Activated CD4-positive, alpha-beta T cell treated with anti-CD3 and anti-CD28 coated beads, Interleukin-2, amount 10 ng/mL, durations not matched to agents 24 days and 14 days (primary cell): Measurements from ENCODE around the gene NBL1. TPM values are rescaled to one million over a fixed set of nuclear protein-coding genes. Genes with fewer than 3 reads are reported as not detected.
A peak's percentile ranks its signal among the peaks of the same experiment; 100 is the strongest.

ENCODE experiments used
- DNase-seq: peaks from one replicate; pipeline ENCODE4 v3.0.0; 2022
- H3K27ac Mint-ChIP-seq: one replicate; pipeline ENCODE4 v1.8.0; 2022; ENCODE audit warnings: mild to moderate bottlenecking, mixed read lengths
- H3K27me3 Mint-ChIP-seq: one replicate; pipeline ENCODE4 v1.8.0; 2022; ENCODE audit warnings: mixed read lengths
- H3K36me3 Mint-ChIP-seq: one replicate; pipeline ENCODE4 v1.8.0; 2022; ENCODE audit warnings: low read depth, mild to moderate bottlenecking, mixed read lengths
- H3K4me1 Mint-ChIP-seq: one replicate; pipeline ENCODE4 v1.8.0; 2021; ENCODE audit warnings: mixed read lengths
- H3K4me3 Mint-ChIP-seq: one replicate; pipeline ENCODE4 v1.8.0; 2022; ENCODE audit warnings: mild to moderate bottlenecking, moderate library complexity, mixed read lengths
- H3K9me3 Mint-ChIP-seq: one replicate; pipeline ENCODE4 v1.8.0; 2021; ENCODE audit warnings: mixed read lengths
- intact Hi-C: fragments of 100-400 bp; cut with micrococcal nuclease; formaldehyde crosslinking; loops from one replicate; pipeline ENCODE4 v1.15.1; 2023
- total RNA-seq: library from RNA; stranded (reverse); gene quantifications from 2 replicates; pipeline ENCODE4 v1.2.3, GENCODE V29; 2022

NBL1 gene
- total RNA-seq, 1 donor from 2014 or later: 54.1 TPM

DNA sequence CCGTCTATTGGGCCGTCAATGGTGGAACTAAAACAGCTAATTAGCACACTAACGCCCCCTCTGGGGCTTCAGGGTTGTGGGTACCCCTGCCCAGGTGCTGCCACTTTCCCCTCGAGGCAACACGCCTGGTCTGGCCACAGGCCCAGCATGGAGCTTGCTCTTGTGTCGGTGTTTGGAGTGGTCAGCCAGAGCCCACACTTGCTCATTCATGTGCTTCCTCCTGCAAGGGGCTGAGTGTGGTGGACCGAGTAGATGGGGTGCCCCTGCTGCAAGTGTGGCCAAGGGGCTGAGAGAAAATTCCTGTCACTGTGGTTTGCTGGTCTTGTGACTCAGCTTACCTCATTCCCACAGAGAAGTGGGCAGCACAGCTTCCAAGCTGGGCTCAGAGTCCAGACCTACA is 46.2 kb downstream of the NBL1 start:
- Mint-ChIP-seq H3K27ac (no peak overlapping the region), H3K9me3 (peaks cover 16% of the 10 kb centered on the region), H3K4me3 (no peak overlapping the region), H3K4me1 (peaks cover 5% of the 10 kb centered on the region), H3K27me3 (no peaks in the 10 kb centered on the region), H3K36me3 (peaks cover 22% of the 10 kb centered on the region)
- no peak for DNase-seq
- intact Hi-C loops: no loop called here

DNA sequence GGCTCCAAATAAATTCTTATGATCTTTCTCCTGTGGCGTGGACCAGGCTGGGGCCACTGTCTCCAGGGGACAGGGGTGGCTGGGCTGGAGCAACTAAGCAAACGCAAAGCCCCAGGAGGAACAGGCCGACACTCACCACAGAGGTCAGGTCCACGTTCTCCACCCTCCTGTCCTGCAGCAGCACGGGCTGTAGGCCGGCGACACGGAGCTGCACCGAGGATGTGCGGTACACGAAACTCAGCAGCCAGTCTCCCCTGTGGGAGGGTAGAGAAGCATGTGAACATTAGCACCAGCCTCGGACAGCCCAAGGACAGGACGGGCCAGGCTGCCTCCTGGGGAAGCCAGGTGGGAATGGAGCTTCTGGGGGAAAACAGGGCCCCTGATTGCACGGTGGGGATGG is 50.2 kb downstream of the NBL1 start:
- peaks cover 1% of the 10 kb centered on the region for H3K4me1 Mint-ChIP-seq
- H3K27ac Mint-ChIP-seq: no peak overlapping the region
- H3K9me3 Mint-ChIP-seq: peaks cover 13% of the 10 kb centered on the region
- H3K36me3 Mint-ChIP-seq: peaks cover 18% of the 10 kb centered on the region
- intact Hi-C loops: no loop called here
- no peak for DNase-seq
- H3K4me3 Mint-ChIP-seq: no peak overlapping the region
- no peaks in the 10 kb centered on the region for H3K27me3 Mint-ChIP-seq

DNA sequence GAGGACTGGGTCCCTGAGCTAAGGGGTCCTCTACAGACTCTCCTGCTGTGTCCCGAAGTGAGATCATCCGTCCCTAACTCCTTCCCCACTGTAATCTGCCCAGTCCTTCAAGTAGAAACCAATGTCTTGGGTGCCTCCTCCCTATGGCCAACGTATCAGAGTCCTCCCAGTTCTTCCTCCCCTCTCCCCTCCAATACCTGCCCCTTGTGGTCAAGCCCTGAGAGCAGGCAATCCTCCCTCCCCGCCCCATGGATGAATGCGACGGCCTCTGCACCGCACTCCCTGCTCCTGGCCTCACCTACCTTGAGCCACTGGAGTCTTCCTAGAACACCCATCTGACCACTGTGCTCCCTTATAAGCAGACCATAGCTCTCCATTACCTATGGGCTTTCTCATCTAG is 51.7 kb downstream of the NBL1 start:
- Mint-ChIP-seq H3K9me3 (peaks cover 6% of the 10 kb centered on the region), H3K27me3 (no peaks in the 10 kb centered on the region), H3K36me3 (peaks cover 13% of the 10 kb centered on the region), H3K4me1 (peaks cover 2% of the 10 kb centered on the region), H3K4me3 (no peak overlapping the region), H3K27ac (no peak overlapping the region)
- intact Hi-C loops: no loop called here
- DNase-seq: no peak

DNA sequence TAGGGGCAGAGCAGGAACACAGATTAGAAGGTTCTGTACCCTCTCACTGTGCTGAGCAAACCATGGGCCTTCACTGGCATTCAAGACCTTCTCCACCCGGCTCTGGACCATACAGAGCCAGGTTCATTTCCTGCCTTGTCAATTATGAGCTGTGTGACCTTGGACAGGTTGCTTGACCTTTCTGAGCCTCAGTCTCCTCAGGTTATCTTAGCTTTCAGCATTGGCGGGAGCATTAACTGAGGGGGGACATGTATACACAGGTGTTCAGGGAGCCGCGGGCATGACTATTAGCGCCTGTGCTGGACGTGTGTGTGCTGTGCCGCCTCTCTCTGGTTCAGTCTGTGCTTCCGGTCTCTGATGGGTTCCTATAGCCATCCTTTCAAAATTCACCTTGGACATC is 52.7 kb downstream of the NBL1 start:
- Mint-ChIP-seq H3K36me3 (peaks cover 7% of the 10 kb centered on the region), H3K4me3 (no peak overlapping the region), H3K4me1 (peaks cover 2% of the 10 kb centered on the region)

DNA sequence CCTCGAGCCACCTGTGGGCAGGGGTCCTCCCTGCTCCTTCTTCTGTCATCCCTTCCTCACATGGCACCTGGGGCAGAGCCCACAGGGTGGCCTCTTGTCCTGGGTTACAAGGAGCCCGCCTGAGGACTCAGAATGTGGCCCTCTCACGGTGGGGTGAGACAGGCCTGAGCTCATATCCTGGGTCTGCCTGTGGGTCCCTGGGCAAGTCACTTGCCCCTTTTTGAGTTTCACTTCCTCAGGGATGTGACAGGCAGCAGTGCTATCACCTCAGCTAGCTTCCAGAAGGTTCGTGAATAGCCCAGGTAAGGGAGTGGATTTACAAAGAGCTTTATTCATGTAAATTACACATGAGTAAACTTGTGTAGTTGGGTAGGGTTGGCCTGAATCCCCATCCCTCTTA is 54.1 kb downstream of the NBL1 start:
- no peaks in the 10 kb centered on the region for H3K9me3 Mint-ChIP-seq
- DNase-seq: no peak
- H3K27ac Mint-ChIP-seq: no peak overlapping the region
- no peak overlapping the region for H3K4me3 Mint-ChIP-seq
- no peaks in the 10 kb centered on the region for H3K27me3 Mint-ChIP-seq
- H3K4me1 Mint-ChIP-seq: peaks cover 2% of the 10 kb centered on the region
- intact Hi-C loops: no loop called here
- peaks cover 5% of the 10 kb centered on the region for H3K36me3 Mint-ChIP-seq

More for the DNA sequence above, 52.7 kb downstream of the NBL1 start:
- no peak overlapping the region for H3K27ac Mint-ChIP-seq
- no peak for DNase-seq
- H3K9me3 Mint-ChIP-seq: no peaks in the 10 kb centered on the region
- intact Hi-C loops: no loop called here
- H3K27me3 Mint-ChIP-seq: no peaks in the 10 kb centered on the region

DNA sequence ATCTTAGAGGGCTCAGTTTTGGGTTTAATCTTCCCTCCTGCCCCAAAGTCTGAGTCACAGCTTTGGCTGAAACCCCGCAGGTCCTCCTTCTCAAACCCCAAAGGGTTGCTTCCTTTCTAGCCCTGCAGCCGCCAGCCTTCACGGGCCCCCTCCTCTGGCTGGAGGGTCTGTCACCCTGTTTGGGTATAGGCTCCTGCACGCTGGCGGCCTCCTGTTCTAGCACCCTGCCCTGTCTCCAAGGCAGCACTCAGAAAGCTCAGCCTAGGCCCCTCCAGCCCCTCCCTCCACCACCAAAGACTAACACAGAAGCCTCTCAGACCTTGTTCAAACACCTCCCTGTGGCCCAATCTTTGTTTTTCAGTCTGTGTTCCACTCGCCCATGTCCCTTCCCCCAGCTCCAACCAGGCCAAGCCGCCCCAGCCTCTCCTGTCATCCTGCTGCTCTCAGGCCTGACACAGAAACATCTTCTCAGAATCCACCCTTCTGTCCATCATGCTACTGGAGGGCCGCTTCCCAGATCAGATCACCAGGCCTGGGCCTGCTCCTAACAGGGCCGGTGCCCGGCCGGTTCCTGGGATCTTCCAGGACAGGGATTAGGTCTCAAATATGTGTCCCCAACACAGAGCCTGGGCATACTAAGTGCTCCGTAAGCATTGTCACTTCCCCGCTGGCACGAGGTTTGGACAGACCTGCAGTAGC is 56.1 kb downstream of the NBL1 start:
- Mint-ChIP-seq H3K27me3 (no peaks in the 10 kb centered on the region), H3K4me1 (peaks cover 2% of the 10 kb centered on the region), H3K27ac (no peak overlapping the region), H3K4me3 (no peak overlapping the region), H3K36me3 (peaks cover 5% of the 10 kb centered on the region), H3K9me3 (no peaks in the 10 kb centered on the region)
- intact Hi-C loops: no loop called here
- DNase-seq: no peak

DNA sequence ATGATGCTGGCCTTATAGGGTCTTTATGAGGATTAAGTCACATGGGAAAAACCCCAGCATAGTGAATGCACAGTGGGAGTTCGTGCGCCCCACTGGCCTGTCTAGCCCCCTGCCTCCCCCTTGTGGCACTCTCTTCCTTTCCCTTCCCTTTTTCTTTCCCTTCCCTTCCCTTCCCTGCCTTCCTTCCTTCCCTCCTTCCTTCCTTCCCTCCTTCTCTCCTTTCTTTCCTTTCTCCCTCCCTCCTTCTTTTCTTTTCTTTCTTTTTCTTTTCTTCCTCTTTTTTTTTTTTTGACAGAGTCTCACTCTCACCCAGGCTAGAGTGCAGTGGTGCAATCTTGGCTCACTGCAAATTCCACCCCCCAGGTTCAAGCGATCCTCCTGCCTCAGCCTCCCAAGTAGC is 59.2 kb downstream of the NBL1 start:
- intact Hi-C loops: no loop called here
- Mint-ChIP-seq H3K27ac (no peak overlapping the region), H3K9me3 (no peaks in the 10 kb centered on the region), H3K4me1 (peaks cover 2% of the 10 kb centered on the region), H3K27me3 (no peaks in the 10 kb centered on the region), H3K36me3 (peaks cover 1% of the 10 kb centered on the region), H3K4me3 (no peak overlapping the region)
- no peak for DNase-seq

DNA sequence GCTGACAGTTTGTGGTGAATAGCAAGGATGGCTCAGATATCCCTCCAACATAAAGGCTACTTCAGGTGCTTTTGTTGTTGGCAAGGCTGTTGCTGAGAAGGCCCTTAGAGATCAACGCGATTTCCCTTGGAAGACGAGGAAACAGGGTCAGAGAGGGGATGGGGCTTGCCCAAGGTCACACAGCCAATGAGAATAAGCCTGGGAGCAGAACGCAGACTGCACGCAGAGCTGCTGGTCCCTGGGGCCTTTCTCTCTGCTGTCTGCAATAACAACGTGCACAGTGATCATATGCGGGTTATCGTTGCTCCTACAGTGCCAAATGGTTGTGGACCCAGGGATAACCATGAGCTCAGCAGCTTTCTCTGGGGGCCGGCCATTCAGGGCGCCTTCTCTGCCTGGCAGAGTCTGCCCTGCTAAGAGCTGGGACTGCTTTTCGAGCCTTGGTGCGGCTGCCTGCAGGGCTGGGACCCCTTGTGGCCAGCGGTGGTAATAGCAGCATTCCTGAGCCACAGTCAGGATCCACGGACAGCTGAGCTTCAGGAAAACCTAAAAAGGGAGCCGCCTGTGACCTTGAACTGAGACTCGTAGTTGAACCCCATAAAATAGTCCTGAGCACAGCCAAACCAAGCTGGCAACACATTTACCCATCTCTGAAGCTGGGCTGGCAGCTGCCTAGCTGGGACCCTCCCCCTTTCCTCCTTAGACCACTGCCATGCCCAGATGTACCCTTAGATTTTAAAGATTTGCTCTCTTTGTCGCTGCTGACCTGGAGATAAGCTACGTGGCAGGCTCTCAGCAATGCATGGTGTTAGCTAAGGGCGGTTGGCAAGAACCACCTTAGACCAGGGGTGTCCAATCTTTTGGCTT is 60.4 kb downstream of the NBL1 start:
- DNase-seq: peak; percentile 81
- Mint-ChIP-seq H3K4me1 (peaks cover 3% of the 10 kb centered on the region), H3K9me3 (no peaks in the 10 kb centered on the region), H3K27ac (no peak overlapping the region), H3K27me3 (no peaks in the 10 kb centered on the region), H3K4me3 (no peak overlapping the region), H3K36me3 (peaks cover 3% of the 10 kb centered on the region)
- intact Hi-C loops: loop anchor here (1.0 kb wide), 1 partner anchor 43 kb away; no protein-coding TSS in a partner anchor

DNA sequence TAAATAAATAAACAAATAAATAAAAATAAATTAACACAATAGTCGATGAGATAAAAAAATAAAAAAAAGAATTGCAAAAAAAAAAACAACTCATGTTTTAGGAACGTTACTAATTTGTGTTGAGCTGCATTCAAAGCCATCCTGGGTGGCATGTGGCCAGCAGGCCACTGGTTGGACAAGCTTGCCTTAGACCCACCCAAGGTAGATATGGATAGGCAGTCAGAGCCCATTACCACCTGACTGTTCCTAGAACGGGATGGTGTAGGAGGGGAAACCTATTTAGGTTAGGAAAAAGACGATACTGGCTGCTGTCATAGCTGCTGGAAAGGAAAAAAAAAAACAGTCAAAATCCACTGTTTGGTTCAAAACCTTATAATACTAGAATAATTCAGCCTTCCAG is 61.4 kb downstream of the NBL1 start:
- Mint-ChIP-seq H3K4me3 (no peak overlapping the region), H3K9me3 (no peaks in the 10 kb centered on the region), H3K4me1 (peaks cover 4% of the 10 kb centered on the region), H3K36me3 (peaks cover 4% of the 10 kb centered on the region), H3K27ac (no peak overlapping the region), H3K27me3 (no peaks in the 10 kb centered on the region)
- intact Hi-C loops: no loop called here
- DNase-seq: no peak

DNA sequence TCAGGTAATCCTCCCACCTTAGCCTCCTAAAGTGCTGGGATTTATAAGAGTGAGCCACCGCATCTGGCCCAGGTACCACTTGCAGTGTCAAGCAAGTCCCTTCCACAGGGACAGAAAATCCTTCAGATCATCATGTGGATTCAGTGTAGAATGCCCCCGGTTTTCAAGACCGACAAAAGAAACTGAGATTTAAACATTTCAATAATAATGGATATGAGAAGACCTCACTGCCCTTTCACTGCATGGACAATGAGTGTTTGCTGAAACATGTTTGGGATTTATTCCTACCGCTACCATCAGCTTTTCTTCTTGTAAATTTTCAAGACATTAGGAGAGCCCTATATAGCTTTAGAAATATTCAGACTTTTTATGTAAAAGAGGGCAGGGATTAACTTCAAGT is 62.0 kb downstream of the NBL1 start:
- peaks cover 10% of the 10 kb centered on the region for H3K4me1 Mint-ChIP-seq
- intact Hi-C loops: no loop called here

More for the DNA sequence above, 62.0 kb downstream of the NBL1 start:
- peaks cover 5% of the 10 kb centered on the region for H3K36me3 Mint-ChIP-seq
- DNase-seq: no peak
- no peak overlapping the region for H3K27ac Mint-ChIP-seq
- no peaks in the 10 kb centered on the region for H3K27me3 Mint-ChIP-seq
- H3K4me3 Mint-ChIP-seq: no peak overlapping the region
- no peaks in the 10 kb centered on the region for H3K9me3 Mint-ChIP-seq

Other genes starting within 250 kb of the NBL1 start
- gene CAPZB, start 158.8 kb upstream of the NBL1 start, total RNA-seq: 291 and 297 TPM in 2 replicates
- not detected in 2 replicates for gene HTR6, start 20.6 kb downstream of the NBL1 start, total RNA-seq
- 12.1 and 12.6 TPM in 2 replicates for gene TMCO4, start 155.6 kb downstream of the NBL1 start, total RNA-seq
- gene RNF186, start 171.0 kb downstream of the NBL1 start, total RNA-seq: not detected in 2 replicates
- gene OTUD3, start 238.1 kb downstream of the NBL1 start, total RNA-seq: 12.2 and 13.6 TPM in 2 replicates